Measurements from ENCODE around the gene ADRM1.

- TF ChIP-seq CTCF (conservative IDR thresholded peaks at IDR 0.05) (no peak), EZH2 (IDR thresholded peaks at IDR 0.05; ENCODE audit: low read depth) (no peak)
These were observed 29.4 kb upstream of the ADRM1 start for GRCh38 chr20:62273416-62273815.

Measured in PC-9 (cell line).